ENCODE data around the gene NHERF1. TPM values are rescaled to one million over a fixed set of nuclear protein-coding genes. Genes with fewer than 3 reads are reported as not detected.

Gene NHERF1
- total RNA-seq, 1 experiment from 2014 or later: 83.6 TPM

DNA sequence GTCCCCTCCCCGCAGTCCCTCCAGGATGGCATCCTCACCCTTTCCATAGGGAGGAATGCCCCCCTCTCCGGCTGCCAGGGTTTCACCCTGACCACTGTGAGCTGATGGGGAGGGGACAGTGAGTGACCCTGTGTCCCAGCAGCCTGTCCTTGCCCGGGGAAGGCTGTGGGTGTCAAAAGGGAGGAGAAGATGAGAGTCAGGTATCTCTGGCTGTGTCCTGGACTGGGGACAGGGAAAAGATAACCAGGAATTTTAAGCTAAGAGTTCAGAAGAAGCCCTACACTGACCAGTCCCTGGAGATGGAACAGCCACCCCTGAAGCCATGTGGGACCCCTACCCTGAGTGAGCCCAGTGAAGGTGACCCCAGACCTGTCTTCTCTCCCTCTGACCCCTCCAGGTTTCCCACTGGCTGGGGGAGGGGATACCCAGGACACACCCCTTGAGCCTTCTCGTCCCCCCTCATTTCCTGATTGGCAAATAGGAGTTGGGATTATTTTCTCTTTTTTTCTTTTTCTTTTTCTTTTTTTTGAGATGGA is 16.4 kb downstream of the NHERF1 start:
- H3K4me1 ChIP-seq (replicated peaks; ENCODE audit: insufficient read depth): peaks cover 22% of the 10 kb centered on the region
- no peaks in the 10 kb centered on the region for H3K9me2 ChIP-seq (ENCODE audit: insufficient read depth)
- intact Hi-C loops (cut with micrococcal nuclease; ENCODE audit: unreplicated experiment): no loop called here
- no peaks in the 10 kb centered on the region for H3K9me3 ChIP-seq (ENCODE audit: insufficient read depth, low read depth)
- H3K79me2 ChIP-seq (ENCODE audit: low read depth): peaks cover 12% of the 10 kb centered on the region; the same call in 1 of the 2 replicates
- H3K4me3 ChIP-seq: no peak overlapping the region
- H3F3A ChIP-seq (ENCODE audit: insufficient read depth, low read depth): peaks cover 22% of the 10 kb centered on the region; the same call in 1 of the 2 replicates
- no peak overlapping the region for H2AFZ ChIP-seq
- H3K27ac ChIP-seq: no peak overlapping the region
- H3K36me3 ChIP-seq (ENCODE audit: low read depth): no peaks in the 10 kb centered on the region
- BruUV-seq (replicated peaks): no TSS peak
- TF ChIP-seq, protein P1, sequence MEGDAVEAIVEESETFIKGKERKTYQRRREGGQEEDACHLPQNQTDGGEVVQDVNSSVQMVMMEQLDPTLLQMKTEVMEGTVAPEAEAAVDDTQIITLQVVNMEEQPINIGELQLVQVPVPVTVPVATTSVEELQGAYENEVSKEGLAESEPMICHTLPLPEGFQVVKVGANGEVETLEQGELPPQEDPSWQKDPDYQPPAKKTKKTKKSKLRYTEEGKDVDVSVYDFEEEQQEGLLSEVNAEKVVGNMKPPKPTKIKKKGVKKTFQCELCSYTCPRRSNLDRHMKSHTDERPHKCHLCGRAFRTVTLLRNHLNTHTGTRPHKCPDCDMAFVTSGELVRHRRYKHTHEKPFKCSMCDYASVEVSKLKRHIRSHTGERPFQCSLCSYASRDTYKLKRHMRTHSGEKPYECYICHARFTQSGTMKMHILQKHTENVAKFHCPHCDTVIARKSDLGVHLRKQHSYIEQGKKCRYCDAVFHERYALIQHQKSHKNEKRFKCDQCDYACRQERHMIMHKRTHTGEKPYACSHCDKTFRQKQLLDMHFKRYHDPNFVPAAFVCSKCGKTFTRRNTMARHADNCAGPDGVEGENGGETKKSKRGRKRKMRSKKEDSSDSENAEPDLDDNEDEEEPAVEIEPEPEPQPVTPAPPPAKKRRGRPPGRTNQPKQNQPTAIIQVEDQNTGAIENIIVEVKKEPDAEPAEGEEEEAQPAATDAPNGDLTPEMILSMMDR (conservative IDR thresholded peaks at IDR 0.05): no peak
- no peak for TF ChIP-seq EZH2 (IDR thresholded peaks at IDR 0.05; ENCODE audit: low read depth)
- POLR2A ChIA-PET (ENCODE audit: unreplicated experiment): no interaction called here
- H3K4me2 ChIP-seq: no peak overlapping the region
- peaks cover 16% of the 10 kb centered on the region; the same call in 1 of the 2 replicates for H4K20me1 ChIP-seq (ENCODE audit: insufficient read depth)
- no peaks in the 10 kb centered on the region for H3K27me3 ChIP-seq (ENCODE audit: insufficient read depth, low read depth)
- CTCF ChIA-PET: no interaction called here
- no peak for DNase-seq

DNA sequence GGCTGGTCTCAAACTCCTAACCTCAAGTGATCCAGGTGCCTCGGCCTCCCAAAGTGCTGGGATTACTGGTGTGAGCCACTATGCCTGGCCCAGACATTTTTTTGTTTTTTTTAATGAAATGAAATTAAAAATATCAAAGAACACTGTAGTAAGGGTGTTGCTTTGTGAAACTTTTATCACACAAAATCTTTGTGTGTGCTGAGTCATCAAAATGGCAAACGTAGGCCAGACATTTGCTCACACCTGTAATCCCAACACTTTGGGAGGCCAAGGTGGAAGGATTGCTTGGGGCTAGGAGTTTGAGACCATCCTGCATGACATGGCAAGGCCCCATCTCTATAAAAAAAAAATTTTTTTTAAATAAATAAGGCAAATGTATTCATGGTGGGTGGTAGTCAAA is 18.0 kb downstream of the NHERF1 start:
- peaks cover 6% of the 10 kb centered on the region; the same call in 1 of the 2 replicates for H3K79me2 ChIP-seq (ENCODE audit: low read depth)
- ChIA-PET CTCF (no interaction called here), POLR2A (ENCODE audit: unreplicated experiment) (interaction anchor here (0.6 kb wide), 1 partner anchor 17 kb away, joined by 5 read pairs; no protein-coding TSS in a partner anchor)
- H2AFZ ChIP-seq: no peak overlapping the region
- no peak for TF ChIP-seq EZH2 (IDR thresholded peaks at IDR 0.05; ENCODE audit: low read depth)
- TF ChIP-seq, protein P1 (conservative IDR thresholded peaks at IDR 0.05): no peak
- no peak for DNase-seq
- intact Hi-C loops (cut with micrococcal nuclease; ENCODE audit: unreplicated experiment): no loop called here
- peaks cover 33% of the 10 kb centered on the region; the same call in 1 of the 2 replicates for H3F3A ChIP-seq (ENCODE audit: insufficient read depth, low read depth)
- peaks cover 20% of the 10 kb centered on the region for H4K20me1 ChIP-seq (ENCODE audit: insufficient read depth)
- H3K27me3 ChIP-seq (ENCODE audit: insufficient read depth, low read depth): no peaks in the 10 kb centered on the region
- no peaks in the 10 kb centered on the region for H3K36me3 ChIP-seq (ENCODE audit: low read depth)
- H3K9me3 ChIP-seq (ENCODE audit: insufficient read depth, low read depth): no peaks in the 10 kb centered on the region
- no peaks in the 10 kb centered on the region for H3K9me2 ChIP-seq (ENCODE audit: insufficient read depth)
- H3K4me2 ChIP-seq: no peak overlapping the region
- H3K27ac ChIP-seq: no peak overlapping the region
- H3K4me3 ChIP-seq: no peak overlapping the region
- H3K4me1 ChIP-seq (replicated peaks; ENCODE audit: insufficient read depth): peaks cover 11% of the 10 kb centered on the region
- BruUV-seq (replicated peaks): no TSS peak

DNA sequence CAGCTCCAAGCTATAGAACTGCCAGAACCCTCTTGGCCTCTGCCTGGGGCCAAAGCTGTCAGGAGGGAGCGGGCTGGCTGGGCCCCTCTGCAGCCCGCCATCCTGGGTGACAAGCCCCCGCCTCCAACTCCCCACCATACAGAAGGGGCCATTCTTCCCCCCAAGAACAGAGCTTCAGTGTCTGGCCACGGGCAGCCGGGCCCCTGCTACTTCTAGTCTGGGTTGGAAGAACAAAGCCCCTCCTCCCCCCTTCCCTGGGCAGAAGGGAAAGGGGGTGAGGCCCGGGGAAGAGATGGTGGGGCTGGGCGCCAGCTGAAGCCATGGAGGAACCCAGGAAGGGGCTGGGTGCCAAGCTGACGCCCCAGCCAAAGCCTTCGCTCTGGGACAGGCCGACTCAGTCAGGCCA is 18.7 kb downstream of the NHERF1 start:
- peaks cover 20% of the 10 kb centered on the region for H4K20me1 ChIP-seq (ENCODE audit: insufficient read depth)
- POLR2A ChIA-PET (ENCODE audit: unreplicated experiment): no interaction called here
- no peak overlapping the region for H3K4me3 ChIP-seq
- no peak for TF ChIP-seq EZH2 (IDR thresholded peaks at IDR 0.05; ENCODE audit: low read depth)
- TF ChIP-seq, protein P1 (conservative IDR thresholded peaks at IDR 0.05): no peak
- H3F3A ChIP-seq (ENCODE audit: insufficient read depth, low read depth): peaks cover 35% of the 10 kb centered on the region; the same call in 1 of the 2 replicates
- H3K4me1 ChIP-seq (replicated peaks; ENCODE audit: insufficient read depth): peaks cover 11% of the 10 kb centered on the region
- no peaks in the 10 kb centered on the region for H3K27me3 ChIP-seq (ENCODE audit: insufficient read depth, low read depth)
- no peaks in the 10 kb centered on the region for H3K36me3 ChIP-seq (ENCODE audit: low read depth)
- no peak overlapping the region for H3K4me2 ChIP-seq
- no peak overlapping the region for H3K27ac ChIP-seq
- CTCF ChIA-PET: no interaction called here
- no peak overlapping the region for H2AFZ ChIP-seq
- no peaks in the 10 kb centered on the region for H3K9me3 ChIP-seq (ENCODE audit: insufficient read depth, low read depth)
- no peak for DNase-seq
- BruUV-seq (replicated peaks): no TSS peak
- H3K79me2 ChIP-seq (ENCODE audit: low read depth): no peaks in the 10 kb centered on the region
- H3K9me2 ChIP-seq (ENCODE audit: insufficient read depth): no peaks in the 10 kb centered on the region
- intact Hi-C loops (cut with micrococcal nuclease; ENCODE audit: unreplicated experiment): no loop called here
